K562 (cell line): ENCODE data around the gene MDN1. TPM values are rescaled to one million over a fixed set of nuclear protein-coding genes. Genes with fewer than 3 reads are reported as not detected.

Source experiments
- CHCHD3 ChIP-seq: fragments of 250-450 bp; sonication (Bioruptor Pico); IDR thresholded peaks from 2 replicates; pipeline ENCODE4 v2.1.2; 2022; ENCODE audit warnings: mild to moderate bottlenecking
- ESRRA ChIP-seq: fragments of 450-650 bp; IDR thresholded peaks from 2 replicates; pipeline ENCODE4 v1.6.1; 2014; ENCODE audit warnings: low read depth, mild to moderate bottlenecking, moderate library complexity, borderline replicate concordance
- HDAC2 ChIP-seq: fragments of 450-650 bp; IDR thresholded peaks from 2 replicates; pipeline ENCODE4 v1.6.1; 2016; ENCODE audit warnings: mild to moderate bottlenecking
- LCOR ChIP-seq: sonication (generic); formaldehyde crosslinking; IDR thresholded peaks from 2 replicates; pipeline ENCODE4 v1.8.0; 2022; ENCODE audit warnings: mild to moderate bottlenecking, missing genetic modification reagents
- PATZ1 ChIP-seq: fragments of 250-450 bp; sonication (Bioruptor Pico); IDR thresholded peaks from 2 replicates; pipeline ENCODE4 v1.5.0; 2020; ENCODE audit warnings: mild to moderate bottlenecking, borderline replicate concordance
- POLR2AphosphoS2 ChIP-seq: IDR thresholded peaks from 2 replicates; pipeline ENCODE4 v1.6.1; 2012; ENCODE audit warnings: low read length, improper control_type of control experiment
- RFX5 ChIP-seq: IDR thresholded peaks from 2 replicates; pipeline ENCODE4 v1.6.1; 2011; ENCODE audit warnings: low read depth, mild to moderate bottlenecking, improper control_type of control experiment, low read length
- RFX7 ChIP-seq: fragments of 250-450 bp; sonication (Bioruptor Pico); IDR thresholded peaks from 2 replicates; pipeline ENCODE4 v1.5.1; 2021; ENCODE audit warnings: mild to moderate bottlenecking
- RUNX1 ChIP-seq: sonication (generic); IDR thresholded peaks from 2 replicates; pipeline ENCODE4 v1.6.1; 2016; ENCODE audit warnings: antibody characterized with exemption, low read depth
- TCF7L2 ChIP-seq: fragments of 150-350 bp; IDR thresholded peaks from 2 replicates; pipeline ENCODE4 v1.6.1; 2016; ENCODE audit warnings: low read depth, mild to moderate bottlenecking, low read length, moderate library complexity
- ZBTB8A ChIP-seq: fragments of 450-650 bp; IDR thresholded peaks from 2 replicates; pipeline ENCODE4 v1.6.1; 2018; ENCODE audit warnings: mild to moderate bottlenecking, moderate library complexity; ENCODE audit not compliant: partially characterized antibody
- ZFX ChIP-seq: sonication (generic); formaldehyde crosslinking; IDR thresholded peaks from 2 replicates; pipeline ENCODE4 v1.8.0; 2022; ENCODE audit warnings: mild to moderate bottlenecking, missing genetic modification reagents, moderate library complexity
- ZNF143 ChIP-seq: sonication (generic); formaldehyde crosslinking; IDR thresholded peaks from 2 replicates; pipeline ENCODE4 v1.9.0; 2022; ENCODE audit warnings: mild to moderate bottlenecking, missing genetic modification reagents
- ZNF184 ChIP-seq: sonication (generic); formaldehyde crosslinking; IDR thresholded peaks from 2 replicates; pipeline ENCODE4 v1.5.0; 2020; ENCODE audit warnings: missing genetic modification reagents
- ZNF407 ChIP-seq: fragments of 450-650 bp; IDR thresholded peaks from 2 replicates; pipeline ENCODE4 v1.6.1; 2016; ENCODE audit warnings: low read depth
- ZNF644 ChIP-seq: fragments of 200-800 bp; sonication (Bioruptor generic); IDR thresholded peaks from 2 replicates; pipeline ENCODE4 v1.6.1; 2016; ENCODE audit warnings: low read depth, missing genetic modification characterization, missing compliant biosample characterization
- ZNF75A ChIP-seq: fragments of 450-650 bp; formaldehyde crosslinking; IDR thresholded peaks from 2 replicates; pipeline ENCODE4 v1.4.0; 2020; ENCODE audit warnings: mild to moderate bottlenecking
- polyA plus RNA-seq, 8 experiments: library from polyadenylated mRNA; depleted of rRNA in 4 of 8; stranded (reverse) in 5 of 8; unstranded in 3 of 8; fragments of >200 nt; fragmentation: Nextera tagmentation in 2 of 8; fragmentation: Illumina TruSeq in 1 of 8; extraction: Ambion mirVana in 2 of 8; extraction: Trizol in 1 of 8; gene quantifications; 2 replicates each; pipeline versions ENCODE4 v1.2.1 to v1.2.3, GENCODE V29; 2011 to 2014; ENCODE audit warnings: inconsistent platforms in 1 of 8, missing spikeins in 1 of 8
- total RNA-seq, 7 experiments: library from RNA; depleted of rRNA in 6 of 7; stranded (reverse); fragments of >200 nt in 6 of 7; fragmentation: Illumina TruSeq in 2 of 7; extraction: Trizol in 2 of 7; gene quantifications; 2 replicates each; pipeline versions ENCODE4 v1.2.1 to v1.2.3, GENCODE V29; 2011 to 2021; ENCODE audit warnings: low replicate concordance in 1 of 7

MDN1 gene
- total and polyA plus RNA-seq, 9 of the 15 experiments (the other 6 are each of a cell fraction or from before 2014, with no cell fraction given): 25.6 to 93.6 (median 43.0) TPM

GRCh38 chr6:89819336-89820130 lies at the start of gene MDN1 (continued):
- peak; percentile 89; the same call in 1 of the 2 replicates for TF ChIP-seq LCOR (CRISPR knock-in tag)
- TF ChIP-seq CHCHD3 (CRISPR knock-in tag): no peak
- TF ChIP-seq ZNF184: no peak
- no peak for TF ChIP-seq RFX7 (CRISPR knock-in tag)
- no peak for TF ChIP-seq TCF7L2
- TF ChIP-seq ESRRA: no peak; the same call in 1 of the 2 replicates
- TF ChIP-seq ZFX (CRISPR knock-in tag): peak; percentile 75
- no peak for TF ChIP-seq ZNF407
- TF ChIP-seq POLR2AphosphoS2: peak; percentile 49; the same call in 1 of the 2 replicates
- TF ChIP-seq HDAC2: peak; percentile 74; the same call in 1 of the 2 replicates
- no peak for TF ChIP-seq ZNF644 (tag)
- TF ChIP-seq ZBTB8A: no peak
- 0 out of 2 replicates have a peak, but pooled peaks have one; percentile 21 for TF ChIP-seq ZNF143 (CRISPR knock-in tag)
- TF ChIP-seq ZNF75A (CRISPR knock-in tag): no peak
- no peak for TF ChIP-seq RFX5
- peak; percentile 61; the same call in 1 of the 2 replicates for TF ChIP-seq RUNX1
- TF ChIP-seq PATZ1 (CRISPR knock-in tag): no peak
